Cardiac muscle cell (in vitro differentiated cells and primary cell): ENCODE measurements around the gene ARID5A. TPM values are rescaled to one million over a fixed set of nuclear protein-coding genes. Genes with fewer than 3 reads are reported as not detected.

Source experiments
- DNase-seq, 2 donors: peaks; one replicate each; pipeline versions ENCODE4 v3.0.0 to v3.0.0-alpha.2; 2010 to 2017; ENCODE audit warnings: low read depth in 1 of 2, low spot score in 1 of 2
- H3K27ac ChIP-seq: fragments of 200-600 bp; sonication (generic); 2 replicates; pipeline ENCODE4 v1.5.1; 2016
- H3K27me3 ChIP-seq: fragments of 200-600 bp; sonication (generic); 2 replicates; pipeline ENCODE4 v1.6.0; 2016; ENCODE audit warnings: control low read depth
- H3K36me3 ChIP-seq: fragments of 200-600 bp; sonication (generic); 2 replicates; pipeline ENCODE4 v1.5.1; 2016; ENCODE audit warnings: control low read depth
- H3K4me1 ChIP-seq: fragments of 200-600 bp; sonication (generic); 2 replicates; pipeline ENCODE4 v1.8.1; 2017; ENCODE audit warnings: low read depth, mild to moderate bottlenecking, mixed run types
- H3K4me3 ChIP-seq: fragments of 200-600 bp; sonication (generic); 2 replicates; pipeline ENCODE4 v1.5.1; 2016; ENCODE audit warnings: mild to moderate bottlenecking
- H3K9me3 ChIP-seq: fragments of 200-600 bp; sonication (generic); 2 replicates; pipeline ENCODE4 v1.5.1; 2017; ENCODE audit warnings: low read depth, mild to moderate bottlenecking, control low read depth
- polyA plus RNA-seq: library from polyadenylated mRNA; unstranded; fragments of >200 nt; fragmentation: Nextera tagmentation; extraction: Ambion mirVana; gene quantifications from 2 replicates; pipeline ENCODE4 v1.2.1, GENCODE V29; 2016
- total RNA-seq: library from RNA; depleted of rRNA; stranded (reverse); fragments of >200 nt; gene quantifications from 2 replicates; pipeline ENCODE4 v1.2.3, GENCODE V29; 2016
- TF ChIP-seq, protein P1 (sequence below): IDR thresholded peaks from 2 replicates; pipeline ENCODE4 v1.5.1; 2012; ENCODE audit warnings: low read depth, mild to moderate bottlenecking, low read length

The ARID5A gene
- total and polyA plus RNA-seq, 2 experiments from 2014 or later, result 7.6 to 7.8 TPM

DNA sequence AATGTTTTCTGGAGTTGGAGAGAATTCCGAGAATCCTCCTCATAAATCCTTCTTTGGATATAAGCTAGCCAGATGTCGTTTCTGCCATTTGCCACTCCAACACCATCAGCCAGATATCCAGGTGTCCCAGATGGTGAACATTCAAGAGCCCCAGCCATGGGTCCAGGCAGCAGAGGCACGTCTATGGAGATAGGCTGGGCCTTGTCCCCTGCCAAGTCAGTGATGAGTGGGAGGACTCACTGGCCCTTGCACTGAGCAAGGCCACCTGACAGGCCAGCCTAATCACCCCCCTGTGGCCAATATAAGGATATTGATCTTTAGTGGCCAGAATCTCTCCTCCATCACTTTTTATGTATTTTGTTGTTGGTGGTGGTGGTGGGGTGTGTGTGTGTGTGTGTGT lies 28.0 kb downstream of the ARID5A start:
- Histone ChIP-seq H3K36me3 (no peaks in the 10 kb centered on the region), H3K9me3 (no peaks in the 10 kb centered on the region), H3K27ac (no peak overlapping the region), H3K27me3 (no peaks in the 10 kb centered on the region), H3K4me1 (no peaks in the 10 kb centered on the region), H3K4me3 (no peak overlapping the region)
- DNase-seq, result no peak
- TF ChIP-seq, protein P1, sequence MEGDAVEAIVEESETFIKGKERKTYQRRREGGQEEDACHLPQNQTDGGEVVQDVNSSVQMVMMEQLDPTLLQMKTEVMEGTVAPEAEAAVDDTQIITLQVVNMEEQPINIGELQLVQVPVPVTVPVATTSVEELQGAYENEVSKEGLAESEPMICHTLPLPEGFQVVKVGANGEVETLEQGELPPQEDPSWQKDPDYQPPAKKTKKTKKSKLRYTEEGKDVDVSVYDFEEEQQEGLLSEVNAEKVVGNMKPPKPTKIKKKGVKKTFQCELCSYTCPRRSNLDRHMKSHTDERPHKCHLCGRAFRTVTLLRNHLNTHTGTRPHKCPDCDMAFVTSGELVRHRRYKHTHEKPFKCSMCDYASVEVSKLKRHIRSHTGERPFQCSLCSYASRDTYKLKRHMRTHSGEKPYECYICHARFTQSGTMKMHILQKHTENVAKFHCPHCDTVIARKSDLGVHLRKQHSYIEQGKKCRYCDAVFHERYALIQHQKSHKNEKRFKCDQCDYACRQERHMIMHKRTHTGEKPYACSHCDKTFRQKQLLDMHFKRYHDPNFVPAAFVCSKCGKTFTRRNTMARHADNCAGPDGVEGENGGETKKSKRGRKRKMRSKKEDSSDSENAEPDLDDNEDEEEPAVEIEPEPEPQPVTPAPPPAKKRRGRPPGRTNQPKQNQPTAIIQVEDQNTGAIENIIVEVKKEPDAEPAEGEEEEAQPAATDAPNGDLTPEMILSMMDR, result no peak

DNA sequence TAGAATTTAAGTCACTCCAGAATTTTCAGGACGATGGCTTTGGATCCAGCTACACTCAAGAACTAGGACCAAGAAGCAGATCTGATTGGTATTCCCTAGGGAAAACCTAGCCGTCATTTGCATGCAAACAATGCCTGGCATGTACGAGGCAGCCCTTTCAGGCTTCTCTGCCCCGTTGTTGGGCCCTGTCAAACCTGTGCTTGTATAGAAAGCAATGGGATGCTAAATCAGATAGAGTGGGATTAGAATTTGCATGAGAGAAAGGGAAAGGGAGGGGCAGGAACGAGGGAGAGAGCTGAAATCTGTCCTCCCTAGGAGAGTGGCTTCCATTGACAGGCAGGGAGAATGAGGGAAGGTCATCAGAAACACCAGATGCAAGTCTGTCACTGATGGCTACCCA lies 28.6 kb downstream of the ARID5A start:
- H3K4me1 ChIP-seq, result no peaks in the 10 kb centered on the region
- no peak for DNase-seq
- H3K27me3 ChIP-seq, result no peaks in the 10 kb centered on the region
- H3K9me3 ChIP-seq, result no peaks in the 10 kb centered on the region
- H3K4me3 ChIP-seq, result no peak overlapping the region
- TF ChIP-seq, protein P1, result no peak
- H3K27ac ChIP-seq, result no peak overlapping the region
- H3K36me3 ChIP-seq, result no peaks in the 10 kb centered on the region

DNA sequence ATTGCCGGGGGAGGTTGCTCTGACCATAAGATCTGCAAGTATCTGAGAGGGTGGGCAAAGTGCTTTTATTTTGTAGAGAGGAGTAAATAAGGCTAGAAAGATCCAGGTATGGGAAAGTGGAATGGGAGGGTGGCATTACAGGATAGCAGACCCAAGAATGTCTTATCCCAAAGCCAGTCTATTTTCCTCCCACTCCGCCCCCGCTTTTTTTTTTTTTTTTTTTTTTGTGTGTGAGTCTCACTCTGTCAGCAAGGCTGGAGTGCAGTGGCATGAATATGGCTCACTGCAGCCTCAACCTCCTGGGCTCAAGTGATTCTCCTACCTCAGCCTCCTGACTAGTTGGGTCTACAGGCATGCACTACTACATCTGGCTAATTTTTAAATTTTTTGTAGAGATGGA lies 31.5 kb downstream of the ARID5A start:
- TF ChIP-seq, protein P1, result no peak
- H3K4me1 ChIP-seq, result no peaks in the 10 kb centered on the region
- H3K4me3 ChIP-seq, result no peak overlapping the region
- no peak for DNase-seq
- H3K36me3 ChIP-seq, result no peaks in the 10 kb centered on the region
- H3K27ac ChIP-seq, result no peak overlapping the region
- H3K9me3 ChIP-seq, result no peaks in the 10 kb centered on the region
- no peaks in the 10 kb centered on the region for H3K27me3 ChIP-seq

DNA sequence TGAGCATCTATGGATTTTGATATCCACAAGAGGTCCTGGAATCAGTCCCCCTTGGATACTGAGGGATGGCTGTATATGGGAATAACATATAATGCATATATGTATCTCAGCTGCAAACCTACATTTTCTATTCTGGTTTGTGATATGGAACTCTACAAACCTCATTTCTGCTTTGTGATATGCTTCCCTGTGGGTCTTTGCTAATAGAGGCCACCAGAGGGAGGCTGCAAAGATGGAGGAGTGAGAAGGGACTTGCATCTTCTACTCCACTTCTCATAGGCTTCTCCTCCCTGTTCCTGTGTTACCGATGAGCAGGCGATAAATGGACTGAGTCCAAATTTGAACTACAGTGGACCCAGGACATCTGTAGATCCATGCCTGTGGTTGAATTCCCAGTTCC lies 37.8 kb downstream of the ARID5A start:
- no peak overlapping the region for H3K4me3 ChIP-seq
- H3K36me3 ChIP-seq, result no peaks in the 10 kb centered on the region
- no peaks in the 10 kb centered on the region for H3K4me1 ChIP-seq
- TF ChIP-seq, protein P1, result no peak
- DNase-seq, result no peak
- H3K27me3 ChIP-seq, result no peaks in the 10 kb centered on the region
- H3K27ac ChIP-seq, result no peak overlapping the region
- H3K9me3 ChIP-seq, result no peaks in the 10 kb centered on the region

DNA sequence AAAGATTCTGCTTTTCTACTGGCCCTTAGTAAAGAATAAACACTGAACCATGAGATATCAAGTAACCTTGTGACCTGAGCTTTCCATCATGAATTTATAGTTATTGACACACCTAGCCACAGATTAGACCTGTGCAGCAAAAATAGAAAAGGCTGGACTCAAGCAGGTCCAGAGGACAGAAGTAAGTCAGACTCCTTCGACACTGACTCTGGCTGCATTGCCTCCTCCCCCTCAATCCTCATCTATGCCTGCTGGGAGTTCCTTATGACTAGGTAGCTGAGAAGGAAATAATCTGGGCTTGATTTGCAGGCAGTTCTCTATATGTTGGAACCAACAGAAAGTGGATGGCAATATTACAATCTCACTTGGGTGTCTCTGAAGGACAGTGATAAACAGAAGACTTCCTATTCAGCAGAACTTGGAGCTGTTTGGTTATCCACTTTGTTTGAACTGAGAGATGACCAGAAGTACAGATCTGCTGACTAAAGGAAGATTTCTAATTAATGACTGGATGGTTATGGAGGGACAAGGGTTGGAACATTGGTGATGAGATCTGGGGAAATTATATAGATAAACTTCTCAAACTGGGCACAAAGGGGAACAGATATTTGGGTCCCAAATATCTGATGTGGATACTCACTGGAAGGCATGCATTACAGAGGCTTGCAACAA lies 39.4 kb downstream of the ARID5A start:
- no peaks in the 10 kb centered on the region for H3K9me3 ChIP-seq
- TF ChIP-seq, protein P1, result no peak

More for the DNA sequence above, 39.4 kb downstream of the ARID5A start:
- no peaks in the 10 kb centered on the region for H3K4me1 ChIP-seq
- H3K27me3 ChIP-seq, result no peaks in the 10 kb centered on the region
- H3K27ac ChIP-seq, result no peak overlapping the region
- DNase-seq, result no peak
- no peaks in the 10 kb centered on the region for H3K36me3 ChIP-seq
- no peak overlapping the region for H3K4me3 ChIP-seq
